ENCODE measurements around the gene TSPAN31. TPM values are rescaled to one million over a fixed set of nuclear protein-coding genes. Genes with fewer than 3 reads are reported as not detected.
"Not testable (repeated sequence)": the region's sequence is repeated elsewhere in the genome, so short reads cannot be mapped to it uniquely, and the experiment has no call there.

Gene TSPAN31
- total and polyA plus RNA-seq, 3 donors from 2014 or later, result 25.4 to 33.0 (median 30.8) TPM

- peak in 1 of 3 experiments; percentile 29 for TF ChIP-seq CTCF (IDR thresholded peaks at IDR 0.05)
- TF ChIP-seq POLR2A (IDR thresholded peaks at IDR 0.05), result no peak
- DNase-seq, result peak; percentile 99
- no peaks in the 10 kb centered on the region for H3K9me3 ChIP-seq
- H3K27ac ChIP-seq, result peak within 1 kb of the TSS; percentile 69 to 85
- intact Hi-C loops (cut with DNase I; ENCODE audit: low total_unique reads), result no loop called here
- H3K36me3 ChIP-seq (ENCODE audit: low read depth, missing control alignments), result no peaks in the 10 kb centered on the region
- H3K4me3 ChIP-seq, result peak within 1 kb of the TSS; percentile 80 to 85
- 0 to 2% methylated on average over 8 to 27 of the region's 28 CpGs for WGBS, 2 donors
- H3K27me3 ChIP-seq, result no peaks in the 10 kb centered on the region
- peaks cover 5% of the 10 kb centered on the region for H3K4me1 ChIP-seq
Measured at GRCh38 chr12:57771873-57772428, 27.1 kb downstream of the TSPAN31 start, which contains the start of gene METTL1. Gene METTL1 (minus strand): TSS chr12:57772105. CDS start chr12:57772083, 22 bp downstream.

GRCh38 chr12:57772429-57773322 lies 27.8 kb downstream of the TSPAN31 start, which contains the start of gene EEF1AKMT3:
Gene EEF1AKMT3 (plus strand): TSS chr12:57772614. CDS start chr12:57772725, 111 bp downstream.
- 1 to 3% methylated on average over 19 to 67 of the region's 67 CpGs for WGBS, 2 donors
- no peak for TF ChIP-seq POLR2A (IDR thresholded peaks at IDR 0.05)
- peak in 1 of 3 experiments; percentile 12 for TF ChIP-seq CTCF (IDR thresholded peaks at IDR 0.05)
- no peaks in the 10 kb centered on the region for H3K36me3 ChIP-seq (ENCODE audit: low read depth, missing control alignments)

GRCh38 chr12:57774634-57775033 lies 29.8 kb downstream of the TSPAN31 start:
- H3K27ac ChIP-seq; H3K4me1 ChIP-seq; DNase-seq; H3K36me3 ChIP-seq (ENCODE audit: low read depth, missing control alignments); H3K27me3 ChIP-seq; intact Hi-C loops (cut with DNase I; ENCODE audit: low total_unique reads); H3K9me3 ChIP-seq; H3K4me3 ChIP-seq: not testable (repeated sequence)
- 91 to 92% methylated on average over 11 of the region's 11 CpGs for WGBS, 2 donors

More at GRCh38 chr12:57772429-57773322, 27.8 kb downstream of the TSPAN31 start, which contains the start of gene EEF1AKMT3:
- peak within 1 kb of the TSS; percentile 80 to 85 for H3K4me3 ChIP-seq
- peak within 1 kb of the TSS; percentile 69 to 85 for H3K27ac ChIP-seq
- intact Hi-C loops (cut with DNase I; ENCODE audit: low total_unique reads), result no loop called here
- H3K9me3 ChIP-seq, result no peaks in the 10 kb centered on the region
- peak; percentile 77 for DNase-seq
- H3K27me3 ChIP-seq, result no peaks in the 10 kb centered on the region
- H3K4me1 ChIP-seq, result peaks cover 4% of the 10 kb centered on the region

DNA sequence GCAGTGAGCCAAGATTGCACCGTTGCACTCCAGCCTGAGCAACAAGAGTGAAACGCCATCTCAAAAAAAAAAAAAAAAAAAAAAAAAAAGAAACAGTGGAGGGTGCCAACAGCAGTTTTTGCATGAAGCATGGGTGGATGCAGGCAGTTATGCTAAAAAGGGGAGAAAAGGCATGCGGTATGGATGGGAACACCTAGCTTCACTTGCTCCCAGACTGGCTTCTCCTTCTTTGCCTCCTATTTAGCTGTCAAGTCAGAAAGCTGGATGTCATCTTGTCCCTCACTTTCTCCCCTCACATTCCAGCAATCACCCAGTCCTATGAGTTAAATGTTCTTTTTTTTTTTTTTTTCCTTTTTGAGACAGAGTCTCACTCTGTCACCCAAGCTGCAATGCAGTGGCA lies 30.2 kb downstream of the TSPAN31 start:
- Histone ChIP-seq H3K36me3 (ENCODE audit: low read depth, missing control alignments) (no peaks in the 10 kb centered on the region), H3K27me3 (no peaks in the 10 kb centered on the region), H3K9me3 (no peaks in the 10 kb centered on the region), H3K4me1 (peaks cover 4% of the 10 kb centered on the region), H3K4me3 (no peak overlapping the region), H3K27ac (no peak overlapping the region)
- TF ChIP-seq POLR2A (IDR thresholded peaks at IDR 0.05) (no peak), CTCF (IDR thresholded peaks at IDR 0.05) (no peak)
- DNase-seq, result no peak
- 77% methylated on average over 3 of the region's 3 CpGs for WGBS, 2 donors
- intact Hi-C loops (cut with DNase I; ENCODE audit: low total_unique reads), result no loop called here

DNA sequence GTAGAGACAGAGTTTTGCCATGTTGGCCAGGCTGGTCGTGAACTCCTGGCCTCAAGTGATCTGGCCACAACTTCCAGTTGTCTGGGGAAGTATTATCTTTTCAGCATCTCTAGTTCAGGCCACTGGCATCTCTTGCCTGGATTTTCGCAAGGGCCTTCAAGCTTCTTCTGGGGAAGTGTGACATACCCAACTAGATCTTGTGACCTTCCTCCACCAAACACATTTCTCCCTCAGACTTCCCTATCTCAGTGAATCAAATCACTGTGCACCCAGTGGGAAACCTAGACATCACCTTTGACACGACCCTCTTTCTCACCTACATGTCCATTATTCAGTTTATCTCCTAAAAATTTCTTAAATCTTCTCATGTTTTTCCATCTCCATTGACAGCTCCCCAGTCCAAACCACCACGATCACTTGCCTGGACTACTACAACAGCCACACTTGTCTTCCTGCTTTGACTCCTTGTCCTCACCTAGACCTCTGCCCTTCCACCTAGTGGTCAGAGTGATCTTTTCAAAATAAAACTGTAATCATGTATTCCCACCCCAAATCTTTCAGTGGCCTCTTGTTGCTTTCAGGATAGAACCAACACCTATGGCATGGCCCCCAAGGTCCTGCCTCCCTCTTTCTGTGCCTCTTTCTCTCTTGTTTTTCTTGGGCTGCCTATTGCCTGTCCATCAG lies 30.9 kb downstream of the TSPAN31 start:
- TF ChIP-seq CTCF (IDR thresholded peaks at IDR 0.05) (no peak), POLR2A (IDR thresholded peaks at IDR 0.05) (no peak)
- no peaks in the 10 kb centered on the region for H3K36me3 ChIP-seq (ENCODE audit: low read depth, missing control alignments)
- H3K9me3 ChIP-seq, result no peaks in the 10 kb centered on the region
- H3K27ac ChIP-seq, result no peak overlapping the region
- H3K4me3 ChIP-seq, result no peak overlapping the region
- WGBS, 2 donors, result 84 to 86% methylated on average over 4 of the region's 4 CpGs
- no peaks in the 10 kb centered on the region for H3K27me3 ChIP-seq
- peaks cover 4% of the 10 kb centered on the region for H3K4me1 ChIP-seq
- intact Hi-C loops (cut with DNase I; ENCODE audit: low total_unique reads), result no loop called here
- no peak for DNase-seq
